ENCODE data around the gene YIPF2. TPM values are rescaled to one million over a fixed set of nuclear protein-coding genes. Genes with fewer than 3 reads are reported as not detected.

The YIPF2 gene
- polyA plus RNA-seq, 2 of the 4 experiments (the other 2 are of a cell fraction), result 13.1 to 17.5 TPM

GRCh38 chr19:10962863-10963262 is 34.4 kb upstream of the YIPF2 start (continued):
- no peak for TF ChIP-seq KDM5A (IDR thresholded peaks at IDR 0.05)
- no peak for TF ChIP-seq MAFK (IDR thresholded peaks at IDR 0.05; ENCODE audit: partially characterized antibody)
- TF ChIP-seq, protein P1, sequence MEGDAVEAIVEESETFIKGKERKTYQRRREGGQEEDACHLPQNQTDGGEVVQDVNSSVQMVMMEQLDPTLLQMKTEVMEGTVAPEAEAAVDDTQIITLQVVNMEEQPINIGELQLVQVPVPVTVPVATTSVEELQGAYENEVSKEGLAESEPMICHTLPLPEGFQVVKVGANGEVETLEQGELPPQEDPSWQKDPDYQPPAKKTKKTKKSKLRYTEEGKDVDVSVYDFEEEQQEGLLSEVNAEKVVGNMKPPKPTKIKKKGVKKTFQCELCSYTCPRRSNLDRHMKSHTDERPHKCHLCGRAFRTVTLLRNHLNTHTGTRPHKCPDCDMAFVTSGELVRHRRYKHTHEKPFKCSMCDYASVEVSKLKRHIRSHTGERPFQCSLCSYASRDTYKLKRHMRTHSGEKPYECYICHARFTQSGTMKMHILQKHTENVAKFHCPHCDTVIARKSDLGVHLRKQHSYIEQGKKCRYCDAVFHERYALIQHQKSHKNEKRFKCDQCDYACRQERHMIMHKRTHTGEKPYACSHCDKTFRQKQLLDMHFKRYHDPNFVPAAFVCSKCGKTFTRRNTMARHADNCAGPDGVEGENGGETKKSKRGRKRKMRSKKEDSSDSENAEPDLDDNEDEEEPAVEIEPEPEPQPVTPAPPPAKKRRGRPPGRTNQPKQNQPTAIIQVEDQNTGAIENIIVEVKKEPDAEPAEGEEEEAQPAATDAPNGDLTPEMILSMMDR (IDR thresholded peaks at IDR 0.05), result no peak

DNA sequence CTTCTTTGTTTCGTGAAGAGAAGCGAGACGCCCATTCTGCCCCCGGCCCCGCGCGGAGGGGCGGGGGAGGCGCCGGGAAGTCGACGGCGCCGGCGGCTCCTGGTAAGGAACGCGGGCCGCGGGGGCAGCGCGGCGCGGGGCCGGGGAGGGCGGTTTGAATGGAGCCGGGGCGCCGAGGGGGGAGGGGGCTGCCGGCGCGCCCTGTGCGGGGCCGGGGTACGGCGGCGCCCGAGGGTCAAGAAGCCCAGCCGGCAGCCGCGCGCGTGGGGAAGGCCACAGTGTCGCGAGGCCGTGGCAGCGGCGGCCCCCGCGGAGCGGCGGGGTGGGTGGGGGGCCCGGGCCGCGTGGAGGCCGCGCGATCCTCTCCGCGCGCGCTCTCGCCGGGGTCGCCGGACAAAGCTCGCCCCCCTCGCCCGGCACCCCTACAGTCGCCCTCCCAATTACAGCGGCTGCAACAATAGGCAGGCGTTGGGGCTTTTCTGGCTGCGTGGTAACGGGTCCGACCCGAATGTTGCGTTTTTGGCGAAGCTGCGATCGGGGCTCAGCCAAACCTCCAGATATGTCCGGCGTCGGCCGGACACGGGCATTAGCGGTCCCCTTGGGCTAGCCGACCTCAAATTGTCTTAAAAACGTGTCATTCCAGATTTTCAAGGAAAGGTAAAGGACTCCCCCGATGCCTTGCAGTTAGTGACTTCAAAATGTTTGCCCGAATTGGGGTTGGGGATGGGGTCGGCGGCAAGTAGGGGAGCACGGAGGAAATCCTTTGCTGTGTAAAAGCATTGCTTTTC is 32.8 kb upstream of the YIPF2 start:
- DNase-seq (ENCODE audit: low read depth in 1 of 2, low spot score in 1 of 2), result no peak
- Histone ChIP-seq H3K4me2 (peak overlapping the region; percentile 78), H3K27ac (peak overlapping the region; percentile 99), H3K4me3 (peak overlapping the region; percentile 94), H3K9me3 (no peaks in the 10 kb centered on the region), H3K4me1 (peaks cover 10% of the 10 kb centered on the region; the same call in 1 of the 3 replicates)
- 4% methylated on average over 15 of the region's 92 CpGs for WGBS (ENCODE audit: missing lambda C conversion rate)
- no peak for TF ChIP-seq CBX8 (IDR thresholded peaks at IDR 0.05)
- TF ChIP-seq, protein P2, sequence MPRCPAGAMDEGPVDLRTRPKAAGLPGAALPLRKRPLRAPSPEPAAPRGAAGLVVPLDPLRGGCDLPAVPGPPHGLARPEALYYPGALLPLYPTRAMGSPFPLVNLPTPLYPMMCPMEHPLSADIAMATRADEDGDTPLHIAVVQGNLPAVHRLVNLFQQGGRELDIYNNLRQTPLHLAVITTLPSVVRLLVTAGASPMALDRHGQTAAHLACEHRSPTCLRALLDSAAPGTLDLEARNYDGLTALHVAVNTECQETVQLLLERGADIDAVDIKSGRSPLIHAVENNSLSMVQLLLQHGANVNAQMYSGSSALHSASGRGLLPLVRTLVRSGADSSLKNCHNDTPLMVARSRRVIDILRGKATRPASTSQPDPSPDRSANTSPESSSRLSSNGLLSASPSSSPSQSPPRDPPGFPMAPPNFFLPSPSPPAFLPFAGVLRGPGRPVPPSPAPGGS (IDR thresholded peaks at IDR 0.05), result 0 out of 3 replicates have a peak, but pooled peaks have one; percentile 23
- peak; percentile 12 to 74; a peak in 4 of 6 replicates for ATAC-seq
- POLR2A ChIA-PET, result interaction anchor here (0.6 to 1.6 kb wide), 3 partner anchors 21 to 29 kb away, joined by 4 to 6 read pairs (median 6); no protein-coding TSS in a partner anchor
- FAIRE-seq, result no peak
- CTCF ChIA-PET, result interaction anchor here (1.5 to 2.5 kb wide), 2 partner anchors 22 to 25 kb away, joined by 3 to 11 read pairs; no protein-coding TSS in a partner anchor

GRCh38 chr19:10960314-10961072 is 32.1 kb upstream of the YIPF2 start, which contains the start of gene SMARCA4:
SMARCA4 (plus strand) TSS chr19:10961030; CDS start chr19:10984152, 23,122 bp downstream.
- CTCF ChIA-PET, result interaction anchor here (1.5 to 2.5 kb wide), 2 partner anchors 21 to 24 kb away, joined by 3 to 11 read pairs; no protein-coding TSS in a partner anchor
- FAIRE-seq (no peak), ATAC-seq (peak; percentile 89), DNase-seq (ENCODE audit: low read depth in 1 of 2, low spot score in 1 of 2) (peak; percentile 86 to 95)
- WGBS (ENCODE audit: missing lambda C conversion rate), result no CpG with 5 or more reads among the region's 100 CpGs
- peak within 1 kb of the TSS; percentile 92 for H3K4me2 ChIP-seq
- H3K9me3 ChIP-seq, result no peaks in the 10 kb centered on the region
- H3K27ac ChIP-seq, result peak within 1 kb of the TSS; percentile 99
- POLR2A ChIA-PET, result interaction anchor here (0.6 to 1.6 kb wide), 4 partner anchors 13 to 28 kb away, joined by 3 to 6 read pairs (median 5); no protein-coding TSS in a partner anchor
- H3K4me1 ChIP-seq, result peaks cover 10% of the 10 kb centered on the region; the same call in 1 of the 3 replicates
- peak within 1 kb of the TSS; percentile 94 for H3K4me3 ChIP-seq
- TF ChIP-seq ZFP36 (IDR thresholded peaks at IDR 0.05; ENCODE audit: borderline replicate concordance, partially characterized antibody) (no peak), NPAS2 (CRISPR knock-in tag; IDR thresholded peaks at IDR 0.05; ENCODE audit: borderline replicate concordance) (peak; percentile 39; the same call in 1 of the 2 replicates), MYC (IDR thresholded peaks at IDR 0.05; ENCODE audit: borderline replicate concordance, low read length) (peak; percentile 95), PHF8 (IDR thresholded peaks at IDR 0.05; ENCODE audit: borderline replicate concordance, low read depth) (peak; percentile 84), JUN (IDR thresholded peaks at IDR 0.05) (peak in 1 of 2 experiments; percentile 74; a peak in 2 of 5 replicates), HEYL (CRISPR knock-in tag; IDR thresholded peaks at IDR 0.05) (no peak), BHLHE40 (IDR thresholded peaks at IDR 0.05; ENCODE audit: low read depth, low read length) (no peak), HOXB13 (CRISPR knock-in tag; IDR thresholded peaks at IDR 0.05; ENCODE audit: low read depth) (no peak), RNF2 (IDR thresholded peaks at IDR 0.05; ENCODE audit: borderline replicate concordance, low read depth) (no peak), KDM1A (IDR thresholded peaks at IDR 0.05; ENCODE audit: low read depth) (no peak), MAX (IDR thresholded peaks at IDR 0.05) (peak; percentile 60), JUNB (IDR thresholded peaks at IDR 0.05) (no peak), EHF (CRISPR knock-in tag; IDR thresholded peaks at IDR 0.05) (no peak), ZNF302 (CRISPR knock-in tag; IDR thresholded peaks at IDR 0.05) (no peak), ZSCAN20 (CRISPR knock-in tag; IDR thresholded peaks at IDR 0.05) (0 out of 2 replicates have a peak, but pooled peaks have one; percentile 49)
- TF ChIP-seq, protein P3, sequence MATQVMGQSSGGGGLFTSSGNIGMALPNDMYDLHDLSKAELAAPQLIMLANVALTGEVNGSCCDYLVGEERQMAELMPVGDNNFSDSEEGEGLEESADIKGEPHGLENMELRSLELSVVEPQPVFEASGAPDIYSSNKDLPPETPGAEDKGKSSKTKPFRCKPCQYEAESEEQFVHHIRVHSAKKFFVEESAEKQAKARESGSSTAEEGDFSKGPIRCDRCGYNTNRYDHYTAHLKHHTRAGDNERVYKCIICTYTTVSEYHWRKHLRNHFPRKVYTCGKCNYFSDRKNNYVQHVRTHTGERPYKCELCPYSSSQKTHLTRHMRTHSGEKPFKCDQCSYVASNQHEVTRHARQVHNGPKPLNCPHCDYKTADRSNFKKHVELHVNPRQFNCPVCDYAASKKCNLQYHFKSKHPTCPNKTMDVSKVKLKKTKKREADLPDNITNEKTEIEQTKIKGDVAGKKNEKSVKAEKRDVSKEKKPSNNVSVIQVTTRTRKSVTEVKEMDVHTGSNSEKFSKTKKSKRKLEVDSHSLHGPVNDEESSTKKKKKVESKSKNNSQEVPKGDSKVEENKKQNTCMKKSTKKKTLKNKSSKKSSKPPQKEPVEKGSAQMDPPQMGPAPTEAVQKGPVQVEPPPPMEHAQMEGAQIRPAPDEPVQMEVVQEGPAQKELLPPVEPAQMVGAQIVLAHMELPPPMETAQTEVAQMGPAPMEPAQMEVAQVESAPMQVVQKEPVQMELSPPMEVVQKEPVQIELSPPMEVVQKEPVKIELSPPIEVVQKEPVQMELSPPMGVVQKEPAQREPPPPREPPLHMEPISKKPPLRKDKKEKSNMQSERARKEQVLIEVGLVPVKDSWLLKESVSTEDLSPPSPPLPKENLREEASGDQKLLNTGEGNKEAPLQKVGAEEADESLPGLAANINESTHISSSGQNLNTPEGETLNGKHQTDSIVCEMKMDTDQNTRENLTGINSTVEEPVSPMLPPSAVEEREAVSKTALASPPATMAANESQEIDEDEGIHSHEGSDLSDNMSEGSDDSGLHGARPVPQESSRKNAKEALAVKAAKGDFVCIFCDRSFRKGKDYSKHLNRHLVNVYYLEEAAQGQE (IDR thresholded peaks at IDR 0.05), result no peak
- TF ChIP-seq, protein P2 (IDR thresholded peaks at IDR 0.05), result peak; percentile 38; the same call in 1 of the 3 replicates
- TF ChIP-seq, protein P4, sequence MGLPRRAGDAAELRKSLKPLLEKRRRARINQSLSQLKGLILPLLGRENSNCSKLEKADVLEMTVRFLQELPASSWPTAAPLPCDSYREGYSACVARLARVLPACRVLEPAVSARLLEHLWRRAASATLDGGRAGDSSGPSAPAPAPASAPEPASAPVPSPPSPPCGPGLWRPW (IDR thresholded peaks at IDR 0.05), result no peak

Measured in A549 (cell line).